ENCODE data around the gene MRTFA.

Gene MRTFA

GRCh38 chr22:40434106-40434505 is 202.4 kb downstream of the MRTFA start:
- in situ Hi-C loops (cut with MboI; ENCODE audit: low sequenced_read_pairs), result no loop called here

GRCh38 chr22:40433416-40434090 is 203.0 kb downstream of the MRTFA start:
- in situ Hi-C loops (cut with MboI; ENCODE audit: low sequenced_read_pairs), result no loop called here

- in situ Hi-C loops (cut with MboI; ENCODE audit: low sequenced_read_pairs), result no loop called here
Measured at GRCh38 chr22:40432625-40433024, 203.9 kb downstream of the MRTFA start.

GRCh38 chr22:40432157-40432556 is 204.4 kb downstream of the MRTFA start:
- in situ Hi-C loops (cut with MboI; ENCODE audit: low sequenced_read_pairs), result no loop called here

- in situ Hi-C loops (cut with MboI; ENCODE audit: low sequenced_read_pairs), result no loop called here
Measured at GRCh38 chr22:40430991-40431390, 205.5 kb downstream of the MRTFA start.

GRCh38 chr22:40429481-40429880 is 207.0 kb downstream of the MRTFA start:
- in situ Hi-C loops (cut with MboI; ENCODE audit: low sequenced_read_pairs), result no loop called here

GRCh38 chr22:40428796-40429195 is 207.7 kb downstream of the MRTFA start:
- in situ Hi-C loops (cut with MboI; ENCODE audit: low sequenced_read_pairs), result no loop called here

GRCh38 chr22:40426594-40427333 is 209.8 kb downstream of the MRTFA start:
- in situ Hi-C loops (cut with MboI; ENCODE audit: low sequenced_read_pairs), result no loop called here

- in situ Hi-C loops (cut with MboI; ENCODE audit: low sequenced_read_pairs), result no loop called here
Measured at GRCh38 chr22:40425082-40425481, 211.4 kb downstream of the MRTFA start.

GRCh38 chr22:40423882-40424640 is 212.5 kb downstream of the MRTFA start:
- in situ Hi-C loops (cut with MboI; ENCODE audit: low sequenced_read_pairs), result no loop called here

- in situ Hi-C loops (cut with MboI; ENCODE audit: low sequenced_read_pairs), result no loop called here
Measured at GRCh38 chr22:40423310-40423688, 213.2 kb downstream of the MRTFA start.

- in situ Hi-C loops (cut with MboI; ENCODE audit: low sequenced_read_pairs), result no loop called here
Measured at GRCh38 chr22:40422558-40423309, 213.8 kb downstream of the MRTFA start.

GRCh38 chr22:40421941-40422340 is 214.6 kb downstream of the MRTFA start:
- in situ Hi-C loops (cut with MboI; ENCODE audit: low sequenced_read_pairs), result no loop called here

- in situ Hi-C loops (cut with MboI; ENCODE audit: low sequenced_read_pairs), result no loop called here
Measured at GRCh38 chr22:40421082-40421350, 215.5 kb downstream of the MRTFA start.

GRCh38 chr22:40420341-40421081 is 216.0 kb downstream of the MRTFA start:
- in situ Hi-C loops (cut with MboI; ENCODE audit: low sequenced_read_pairs), result no loop called here

GRCh38 chr22:40419718-40420117 is 216.8 kb downstream of the MRTFA start:
- in situ Hi-C loops (cut with MboI; ENCODE audit: low sequenced_read_pairs), result no loop called here

GRCh38 chr22:40418366-40419201 is 217.9 kb downstream of the MRTFA start:
- in situ Hi-C loops (cut with MboI; ENCODE audit: low sequenced_read_pairs), result no loop called here

GRCh38 chr22:40417881-40418280 is 218.6 kb downstream of the MRTFA start:
- in situ Hi-C loops (cut with MboI; ENCODE audit: low sequenced_read_pairs), result no loop called here

GRCh38 chr22:40417041-40417440 is 219.5 kb downstream of the MRTFA start:
- in situ Hi-C loops (cut with MboI; ENCODE audit: low sequenced_read_pairs), result no loop called here

GRCh38 chr22:40416636-40417035 is 219.9 kb downstream of the MRTFA start:
- in situ Hi-C loops (cut with MboI; ENCODE audit: low sequenced_read_pairs), result no loop called here

All from HL-60/S4 treated with phorbol 12-myristate 13-acetate at 8.2 ng/mL for 4 days and 3 days (cell line).